Cortex of kidney (tissue), 1 donor: ENCODE results near the gene TMC5.
"Not testable (repeated sequence)": the region's sequence is repeated elsewhere in the genome, so short reads cannot be mapped to it uniquely, and the experiment has no call there.

ENCODE experiments used
- DNase-seq: peaks from one replicate; lab custom pipeline; 2025; lab: John Stamatoyannopoulos, UW

The TMC5 gene, protein sequence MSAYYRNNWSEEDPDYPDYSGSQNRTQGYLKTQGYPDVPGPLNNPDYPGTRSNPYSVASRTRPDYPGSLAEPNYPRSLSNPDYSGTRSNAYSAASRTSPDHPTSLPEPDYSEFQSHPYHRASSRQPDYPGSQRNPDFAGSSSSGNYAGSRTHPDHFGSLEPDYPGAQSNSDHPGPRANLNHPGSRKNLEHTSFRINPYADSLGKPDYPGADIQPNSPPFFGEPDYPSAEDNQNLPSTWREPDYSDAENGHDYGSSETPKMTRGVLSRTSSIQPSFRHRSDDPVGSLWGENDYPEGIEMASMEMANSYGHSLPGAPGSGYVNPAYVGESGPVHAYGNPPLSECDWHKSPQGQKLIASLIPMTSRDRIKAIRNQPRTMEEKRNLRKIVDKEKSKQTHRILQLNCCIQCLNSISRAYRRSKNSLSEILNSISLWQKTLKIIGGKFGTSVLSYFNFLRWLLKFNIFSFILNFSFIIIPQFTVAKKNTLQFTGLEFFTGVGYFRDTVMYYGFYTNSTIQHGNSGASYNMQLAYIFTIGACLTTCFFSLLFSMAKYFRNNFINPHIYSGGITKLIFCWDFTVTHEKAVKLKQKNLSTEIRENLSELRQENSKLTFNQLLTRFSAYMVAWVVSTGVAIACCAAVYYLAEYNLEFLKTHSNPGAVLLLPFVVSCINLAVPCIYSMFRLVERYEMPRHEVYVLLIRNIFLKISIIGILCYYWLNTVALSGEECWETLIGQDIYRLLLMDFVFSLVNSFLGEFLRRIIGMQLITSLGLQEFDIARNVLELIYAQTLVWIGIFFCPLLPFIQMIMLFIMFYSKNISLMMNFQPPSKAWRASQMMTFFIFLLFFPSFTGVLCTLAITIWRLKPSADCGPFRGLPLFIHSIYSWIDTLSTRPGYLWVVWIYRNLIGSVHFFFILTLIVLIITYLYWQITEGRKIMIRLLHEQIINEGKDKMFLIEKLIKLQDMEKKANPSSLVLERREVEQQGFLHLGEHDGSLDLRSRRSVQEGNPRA

DNA sequence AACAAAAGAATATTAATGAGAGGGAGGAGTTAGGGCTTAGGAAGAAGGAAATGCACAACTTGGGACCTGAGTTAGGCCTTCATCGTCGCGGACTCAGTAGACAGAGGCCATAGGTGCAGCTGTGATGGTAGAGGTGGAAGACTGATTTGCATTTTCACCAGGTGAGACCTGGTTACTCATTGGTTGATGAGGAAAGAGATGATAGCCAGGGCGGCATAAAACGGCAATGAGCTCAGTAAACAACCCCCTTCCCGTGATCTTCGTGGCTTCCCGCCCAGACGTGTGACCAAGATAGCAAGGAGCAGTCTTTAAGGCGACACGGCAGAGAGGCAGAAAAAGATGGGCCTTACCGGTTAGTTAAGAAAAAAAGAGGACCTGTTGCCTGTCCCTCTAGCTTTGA lies at the start of gene TMC5:
Gene TMC5, plus strand, starts transcription at position 244 of the 400 bp plus-strand sequence. CDS start 22,156 bp downstream, outside the sequence.
- DNase-seq: no peak

DNA sequence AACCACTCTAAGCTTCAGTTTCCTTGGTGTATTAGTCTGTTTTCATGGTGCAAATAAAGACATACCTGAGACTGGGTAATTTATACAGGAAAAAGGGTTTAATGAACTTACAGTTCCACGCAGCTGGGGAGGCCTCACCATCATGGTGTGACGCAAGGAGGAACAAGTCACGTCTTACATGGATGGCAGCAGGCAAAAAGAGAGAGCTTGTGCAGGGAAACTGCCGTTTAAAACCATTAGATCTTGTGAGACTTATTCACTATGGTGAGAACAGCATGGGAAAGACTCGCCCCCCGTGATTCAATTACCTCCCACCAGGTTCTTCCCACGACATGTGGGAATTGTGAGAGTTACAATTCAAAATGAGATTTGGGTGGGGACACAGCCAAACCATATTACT lies 45.1 kb upstream of the TMC5 start:
- not testable (repeated sequence) for DNase-seq

DNA sequence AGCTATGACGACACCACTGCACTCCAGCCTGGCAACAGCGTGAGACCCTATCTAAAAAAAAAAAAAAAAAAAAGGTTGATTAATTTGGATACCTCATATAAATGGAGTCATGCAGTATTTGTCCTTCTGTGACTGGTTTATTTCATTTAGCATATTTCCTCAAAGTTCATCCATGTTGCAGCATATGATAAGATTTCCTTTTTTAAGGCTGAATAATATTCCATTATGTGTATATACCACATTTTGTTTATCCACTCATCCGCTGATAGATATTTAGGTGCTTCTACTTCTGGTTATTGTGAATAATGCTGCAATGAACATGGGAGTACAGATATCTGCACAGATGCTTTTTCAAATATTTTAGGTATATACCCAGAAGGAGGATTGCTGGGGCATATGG lies 43.3 kb upstream of the TMC5 start:
- DNase-seq: no peak

DNA sequence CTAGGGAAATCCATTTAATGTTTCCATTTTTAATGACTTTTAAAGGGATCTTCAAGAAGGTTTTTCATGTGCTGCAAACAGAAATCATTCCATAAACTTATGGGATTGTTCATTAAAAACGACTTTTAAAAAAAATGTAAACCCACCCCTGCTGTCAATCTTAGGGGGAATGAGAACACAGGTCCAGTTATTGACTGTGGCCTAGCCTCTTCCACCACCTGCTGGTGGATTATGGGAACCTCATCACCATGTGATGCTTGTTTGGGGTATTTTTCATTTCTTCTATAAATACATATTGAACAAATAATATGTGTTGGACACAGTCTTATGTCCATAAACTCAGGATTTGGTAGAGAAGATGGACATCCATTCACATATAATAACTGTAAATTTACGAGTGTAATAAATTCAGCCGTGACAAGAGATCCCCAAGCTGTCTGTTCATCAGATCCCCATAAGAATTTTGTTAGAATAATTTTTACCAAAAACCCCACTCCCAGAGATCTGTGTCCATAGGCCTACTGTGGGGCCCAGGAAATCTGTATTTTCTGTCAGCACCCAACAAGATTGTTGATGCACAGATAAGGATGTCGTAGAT lies 42.0 kb upstream of the TMC5 start:
- no peak for DNase-seq

DNA sequence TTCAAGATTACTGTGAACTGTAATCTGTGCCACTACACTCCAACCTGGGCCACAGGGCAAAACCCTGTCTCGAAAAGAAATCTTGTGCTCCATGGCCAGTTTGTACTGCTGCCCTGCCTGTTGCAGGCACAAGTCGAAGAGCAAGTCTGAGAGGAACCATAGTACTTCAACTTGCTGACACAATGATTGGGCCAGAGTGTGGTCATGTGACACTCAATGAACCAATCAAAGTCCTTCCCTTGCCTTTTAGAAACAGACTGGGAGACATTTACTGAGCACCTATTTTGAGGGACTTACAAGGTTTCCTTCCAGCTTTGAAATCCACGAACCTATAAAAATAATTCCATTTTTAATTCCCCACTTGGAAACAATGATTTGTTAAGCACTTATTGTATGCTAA lies 39.8 kb upstream of the TMC5 start:
- no peak for DNase-seq

DNA sequence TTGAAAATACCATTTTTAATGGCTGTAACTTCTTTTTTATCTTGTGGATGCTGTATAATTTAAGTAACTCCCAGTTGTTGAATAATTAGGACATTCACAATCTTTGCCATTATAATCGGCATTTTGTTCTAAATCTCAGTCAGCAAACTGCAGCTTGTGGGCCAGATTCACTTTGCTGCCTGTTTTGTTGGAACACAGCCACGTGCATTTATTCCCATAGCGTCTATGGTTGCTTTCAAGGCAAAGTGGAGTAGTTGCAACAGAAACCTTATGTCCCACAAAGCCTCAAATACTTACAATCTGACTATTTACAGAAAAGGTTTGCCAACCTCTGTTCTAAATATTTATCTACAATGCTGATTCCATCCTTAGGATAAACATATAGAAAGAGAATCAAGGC lies 39.2 kb upstream of the TMC5 start:
- no peak for DNase-seq

DNA sequence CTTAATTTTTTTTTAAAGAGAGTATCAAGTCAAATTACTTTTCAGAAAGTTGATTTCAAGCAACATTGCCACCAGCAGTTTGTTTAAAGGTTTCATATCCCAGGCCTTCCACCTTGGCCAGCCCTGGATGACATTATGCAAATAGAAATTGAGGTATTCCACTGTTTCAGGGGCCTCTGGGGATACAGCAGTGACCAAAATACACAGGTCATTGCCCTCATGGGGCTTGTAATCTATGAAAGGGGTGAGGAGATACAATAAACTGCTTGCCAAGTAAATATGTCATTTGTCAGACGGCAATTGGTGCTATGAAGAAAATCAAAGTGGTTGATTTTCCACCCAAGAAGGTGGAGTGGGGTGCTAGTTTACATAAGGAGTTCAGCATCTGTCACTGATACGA lies 37.8 kb upstream of the TMC5 start:
- DNase-seq: no peak

DNA sequence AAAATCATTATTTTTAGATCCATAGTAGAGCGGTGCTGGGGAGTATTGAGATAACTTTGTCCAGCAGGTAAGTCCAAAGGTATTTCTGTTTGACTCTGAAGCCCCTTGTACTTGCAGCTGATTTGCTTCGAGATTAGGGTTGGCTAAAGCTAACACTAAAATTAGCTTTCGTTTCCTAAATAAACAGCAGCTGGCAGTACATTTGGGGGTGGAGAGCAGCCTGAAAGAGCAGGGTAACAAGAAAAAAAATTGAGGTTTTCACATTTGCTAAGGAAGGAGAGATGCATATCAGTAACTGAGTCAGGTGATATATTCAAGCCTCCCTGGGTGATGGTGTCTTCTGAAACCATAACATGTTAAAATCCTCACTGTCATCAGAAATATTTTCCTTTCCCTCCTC lies 37.4 kb upstream of the TMC5 start:
- DNase-seq: no peak

DNA sequence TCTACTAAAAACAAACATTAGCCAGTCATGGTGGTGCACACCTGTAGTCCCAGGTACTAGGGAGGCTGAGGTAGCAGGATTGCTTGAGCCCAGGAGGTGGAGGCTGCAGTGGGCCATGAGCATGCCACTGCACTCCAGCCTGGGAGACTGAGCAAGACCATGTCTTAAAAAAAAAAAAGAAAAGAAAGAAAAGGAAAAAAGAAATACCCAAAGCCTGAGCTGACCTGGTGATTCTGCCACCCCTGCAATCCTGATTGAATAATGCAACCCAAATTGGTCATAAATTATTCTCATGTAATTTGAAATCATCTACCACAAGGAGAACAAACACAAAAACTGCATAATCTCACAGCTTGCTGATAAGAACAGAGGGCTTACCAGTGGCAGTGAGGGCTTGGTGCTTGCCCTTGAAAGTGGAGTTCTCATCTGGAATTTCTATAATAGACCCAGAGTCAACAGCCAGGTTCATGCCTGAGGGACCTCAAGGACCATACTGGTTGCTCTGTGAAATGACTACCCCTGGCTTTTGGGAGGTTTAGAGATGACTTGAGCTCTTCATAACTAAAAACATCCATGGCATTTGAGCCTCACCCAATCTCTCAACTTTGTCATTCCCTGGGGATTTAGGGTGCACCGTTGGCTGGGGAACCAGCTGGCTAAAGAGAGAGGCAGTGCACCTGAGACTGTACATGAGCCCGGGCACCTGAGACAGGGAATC lies 35.4 kb upstream of the TMC5 start:
- DNase-seq: no peak

DNA sequence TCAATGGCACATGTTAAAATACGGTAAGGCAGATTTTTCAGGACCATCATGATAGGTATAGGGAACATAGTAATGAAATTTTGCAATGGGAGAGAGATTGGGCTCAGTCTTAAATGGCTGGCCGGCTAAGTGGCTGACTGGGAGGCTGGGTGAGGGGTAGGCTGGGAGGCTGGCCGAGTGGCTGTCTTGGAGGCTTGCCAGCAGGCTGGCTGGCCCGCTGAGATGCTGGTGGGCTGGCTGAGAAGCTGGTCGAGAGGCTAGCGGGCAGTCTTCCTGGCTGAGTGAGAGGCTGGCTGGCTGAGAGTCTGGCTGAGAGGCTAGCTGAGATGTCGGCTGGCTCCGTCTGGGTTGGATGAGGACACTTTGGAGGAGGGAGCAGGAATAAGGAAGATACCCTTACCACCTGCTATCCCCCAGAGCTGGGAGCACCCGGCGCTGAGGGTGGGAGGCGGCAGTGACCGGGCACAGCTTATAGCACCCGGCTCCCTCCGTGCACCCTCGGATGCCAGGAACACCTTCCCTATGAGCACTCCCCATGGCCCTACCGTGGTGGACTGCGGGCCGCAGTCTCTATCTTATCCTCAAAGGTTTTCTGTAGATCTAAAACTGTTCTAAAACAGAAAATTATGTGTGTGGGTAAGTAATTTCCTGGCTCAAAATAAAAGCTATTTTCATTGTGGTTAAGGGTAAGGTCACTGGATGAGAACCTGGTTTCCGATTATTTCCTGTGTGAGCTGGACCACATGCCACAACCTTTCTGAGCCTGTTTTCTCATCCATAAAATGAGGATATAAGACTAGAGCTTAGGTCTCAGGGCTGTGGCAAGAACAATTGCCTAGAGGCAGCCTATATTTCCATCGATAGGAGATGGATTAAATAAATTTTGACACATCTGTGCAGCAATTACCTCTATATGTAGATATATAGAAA lies 34.5 kb upstream of the TMC5 start:
- DNase-seq: no peak

DNA sequence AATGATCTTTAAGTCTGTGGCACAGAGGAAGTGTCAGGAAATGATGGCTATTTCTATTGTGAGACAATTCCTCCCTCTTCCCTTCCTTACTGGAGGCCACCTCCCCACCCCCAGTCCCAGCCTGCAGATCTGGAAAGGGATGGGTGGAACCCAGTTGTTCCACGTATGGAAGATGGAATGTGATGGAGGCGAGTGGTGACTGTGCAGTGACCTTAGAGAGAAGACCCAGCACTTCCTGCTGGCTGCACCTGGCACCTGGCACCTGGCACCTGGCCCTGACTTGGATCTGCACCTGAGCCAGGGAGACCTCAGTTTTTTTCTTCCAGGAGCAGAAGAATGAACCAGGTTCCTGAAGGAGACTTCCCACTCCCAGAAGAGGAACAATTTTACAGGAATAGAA lies 33.0 kb upstream of the TMC5 start:
- no peak for DNase-seq

DNA sequence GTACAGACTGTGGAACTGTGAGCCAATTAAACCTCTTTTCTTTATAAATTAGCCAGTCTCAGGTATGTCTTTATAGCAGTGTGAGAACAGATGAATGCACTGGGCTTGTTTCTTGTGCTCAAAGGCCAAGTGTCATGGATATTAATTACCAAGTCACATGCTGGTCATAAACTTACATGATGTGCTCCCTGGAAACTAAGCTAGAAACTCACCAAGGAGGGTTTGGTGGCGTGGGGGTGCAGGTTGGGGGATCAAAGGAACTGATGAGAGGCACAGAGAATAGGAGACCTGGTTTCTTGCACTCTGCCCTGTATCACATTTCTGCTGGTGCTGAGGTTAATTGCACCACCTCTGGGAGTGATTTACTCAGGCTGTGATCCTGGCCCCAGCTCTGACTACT lies 31.2 kb upstream of the TMC5 start:
- DNase-seq: no peak

DNA sequence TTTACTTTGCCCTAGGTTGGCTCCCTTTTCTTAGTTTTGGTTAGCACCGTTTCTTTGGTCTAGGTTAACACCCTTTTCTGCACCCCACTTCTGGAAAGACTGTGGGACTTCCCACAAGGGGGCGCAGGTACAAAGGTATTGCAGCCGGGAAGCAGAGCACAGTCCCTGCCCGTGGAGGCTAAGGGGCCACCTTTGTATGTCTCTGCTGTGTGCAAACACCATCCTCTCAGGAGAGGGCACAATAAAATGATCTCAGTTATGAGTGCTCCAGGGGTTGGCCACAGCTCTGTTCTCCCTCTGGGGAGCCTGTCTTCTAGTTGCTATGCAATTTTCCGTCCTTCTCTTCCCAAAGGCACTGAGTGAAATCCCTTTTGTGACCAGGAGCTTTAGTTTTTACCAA lies 28.4 kb upstream of the TMC5 start:
- no peak for DNase-seq

DNA sequence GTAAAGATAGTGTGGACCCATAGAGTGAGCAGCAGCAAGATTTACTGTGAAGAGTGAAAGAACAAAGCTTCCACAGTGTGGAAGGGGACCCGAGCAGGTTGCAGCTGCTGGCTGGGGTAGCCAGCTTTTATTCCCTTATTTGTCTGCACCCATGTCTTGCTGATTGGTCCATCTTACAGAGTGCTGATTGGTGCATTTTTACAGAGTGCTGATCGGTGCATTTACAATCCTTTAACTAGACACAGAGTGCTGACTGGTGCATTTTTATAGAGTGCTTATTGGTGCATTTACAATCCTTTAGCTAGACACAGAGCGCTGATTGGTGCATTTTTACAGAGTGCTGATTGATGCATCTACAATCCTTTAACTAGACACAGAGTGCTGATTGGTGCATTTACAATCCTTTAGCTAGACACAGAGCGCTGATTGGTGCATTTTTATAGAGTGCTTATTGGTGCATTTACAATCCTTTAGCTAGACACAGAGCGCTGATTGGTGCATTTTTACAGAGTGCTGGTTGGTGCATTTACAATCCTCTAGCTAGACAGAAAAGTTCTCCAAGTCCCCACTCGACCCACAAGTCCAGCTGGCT lies 26.4 kb upstream of the TMC5 start:
- DNase-seq: not testable (repeated sequence)

DNA sequence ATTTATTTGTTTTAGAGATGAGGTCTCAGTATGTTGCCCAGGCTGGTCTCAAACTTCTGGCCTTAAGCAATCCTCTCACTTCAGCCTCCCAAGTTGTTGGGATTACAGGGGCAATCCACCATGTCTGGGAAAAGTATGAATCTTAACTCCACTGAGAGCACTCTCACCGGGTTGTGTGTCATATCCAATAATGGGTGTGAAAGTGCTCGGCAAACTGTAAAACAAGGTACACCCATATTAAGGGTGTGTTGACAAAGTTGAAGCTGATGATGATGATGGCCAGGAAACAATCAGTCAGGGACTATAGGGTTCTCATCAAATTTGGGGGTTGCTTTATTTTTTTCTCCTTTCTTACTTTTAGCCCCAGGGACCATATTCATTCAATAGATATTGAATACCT lies 25.3 kb upstream of the TMC5 start:
- DNase-seq: no peak

DNA sequence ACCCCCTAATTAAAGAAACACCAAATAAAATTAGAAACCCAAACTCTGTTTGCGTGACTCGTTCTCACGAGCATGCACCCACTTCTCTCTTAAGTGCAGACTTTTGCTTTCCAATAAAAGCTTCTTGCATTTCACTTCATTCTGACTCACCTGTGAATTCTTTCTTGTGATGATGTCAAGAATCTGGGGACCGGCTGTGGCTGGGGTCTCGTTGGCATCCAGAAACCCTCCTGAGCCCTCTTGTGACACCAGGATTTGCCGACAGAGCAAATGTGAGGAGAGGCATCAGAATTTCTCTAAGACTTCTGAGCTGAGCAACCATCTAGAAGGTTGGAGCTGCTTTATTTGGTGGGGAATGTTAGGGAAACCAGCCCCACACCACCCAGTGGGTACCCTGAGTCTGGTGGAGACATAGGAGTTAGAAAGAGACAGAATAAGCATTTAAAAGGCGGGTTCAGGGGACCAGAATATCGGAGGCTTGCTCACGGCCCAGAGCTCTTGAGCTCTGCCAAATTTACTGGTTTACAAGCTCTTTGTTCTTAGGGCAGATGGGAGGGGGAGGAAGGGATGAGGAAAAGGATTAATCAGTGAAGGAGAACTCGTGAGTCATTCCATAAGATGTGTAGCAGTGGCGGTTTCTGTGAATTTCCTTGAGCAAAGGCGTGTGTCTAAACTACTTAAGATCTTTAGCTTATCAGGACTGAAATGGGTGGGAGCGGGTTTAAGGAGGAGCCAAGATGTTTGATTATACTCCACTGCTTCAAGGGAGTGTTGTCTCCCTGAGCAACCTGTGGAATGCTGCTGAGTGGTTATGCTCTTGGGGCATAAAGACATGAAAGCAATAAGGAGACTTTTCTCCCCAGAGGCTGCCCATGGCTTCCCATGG lies 24.2 kb upstream of the TMC5 start:
- DNase-seq: no peak

DNA sequence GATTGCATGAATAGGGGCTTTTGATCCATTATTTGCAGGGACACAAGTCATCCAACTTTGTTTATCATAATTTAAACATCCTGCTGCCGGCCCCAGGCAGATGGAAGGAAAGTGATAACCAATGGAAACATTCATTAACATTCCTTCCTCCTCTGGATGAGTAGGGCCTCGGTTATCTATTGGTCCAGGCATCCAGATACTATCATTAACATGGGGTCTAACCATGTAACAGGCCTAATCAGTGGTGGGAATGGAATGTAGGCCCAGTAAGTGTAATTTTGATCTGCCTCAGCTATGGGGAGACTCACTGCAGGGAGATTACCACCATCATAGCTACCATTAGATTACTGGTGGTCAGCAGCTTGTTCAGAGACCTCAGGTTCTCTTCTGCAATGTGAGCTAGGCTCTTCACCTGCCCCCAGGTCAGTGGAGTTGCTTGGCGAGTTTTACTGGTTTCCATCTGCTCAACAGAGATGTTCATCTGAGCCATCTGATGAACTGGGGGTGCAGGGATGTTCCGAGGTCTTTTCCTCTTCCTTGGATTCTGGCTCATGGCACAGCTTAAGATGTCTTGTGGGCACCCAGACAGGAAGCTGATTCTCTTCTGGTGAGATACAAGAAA lies 21.9 kb upstream of the TMC5 start:
- DNase-seq: not testable (repeated sequence)

DNA sequence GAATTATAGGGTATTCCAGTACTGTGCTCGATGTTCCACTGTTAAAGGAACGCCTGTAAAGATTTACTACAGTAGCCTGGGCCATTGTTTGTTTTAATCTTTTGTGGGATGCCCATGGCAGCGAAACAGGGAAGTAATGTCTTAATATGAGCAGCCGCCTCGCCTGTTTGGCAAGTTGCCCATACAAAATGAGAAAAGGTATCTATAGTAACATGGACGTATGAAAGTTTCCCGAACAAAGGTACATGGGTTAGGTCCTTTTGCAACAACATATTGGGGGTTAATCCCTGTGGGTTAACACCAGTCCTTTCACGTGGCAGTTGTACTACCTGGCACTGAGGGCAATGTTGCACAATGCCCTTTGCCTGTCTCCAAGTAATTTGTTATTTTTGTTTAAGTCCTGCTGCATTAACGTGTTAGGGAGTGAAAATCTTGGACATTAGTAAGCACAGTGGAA lies 21.1 kb upstream of the TMC5 start:
- no peak for DNase-seq

DNA sequence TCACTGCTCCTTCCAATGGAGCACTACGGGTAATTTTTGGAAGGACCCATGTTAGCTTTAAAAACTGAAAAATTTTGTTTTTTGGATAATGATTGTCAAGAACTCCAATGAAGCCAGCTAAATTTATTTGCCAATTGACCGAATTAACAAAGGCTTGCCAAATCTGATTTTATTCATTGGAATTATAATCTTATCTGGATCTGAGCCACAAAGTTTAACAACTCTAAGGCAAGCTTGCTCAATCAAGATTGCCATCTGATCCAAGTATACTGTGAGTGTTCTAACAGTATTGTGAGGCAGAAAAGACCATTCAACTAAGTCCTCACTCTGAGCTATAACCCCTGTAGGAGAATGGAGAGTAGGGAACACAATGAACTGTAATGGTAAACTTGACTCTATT lies 20.3 kb upstream of the TMC5 start:
- not testable (repeated sequence) for DNase-seq
